ENCODE data around the gene CCL13.

CCL13 gene

DNA sequence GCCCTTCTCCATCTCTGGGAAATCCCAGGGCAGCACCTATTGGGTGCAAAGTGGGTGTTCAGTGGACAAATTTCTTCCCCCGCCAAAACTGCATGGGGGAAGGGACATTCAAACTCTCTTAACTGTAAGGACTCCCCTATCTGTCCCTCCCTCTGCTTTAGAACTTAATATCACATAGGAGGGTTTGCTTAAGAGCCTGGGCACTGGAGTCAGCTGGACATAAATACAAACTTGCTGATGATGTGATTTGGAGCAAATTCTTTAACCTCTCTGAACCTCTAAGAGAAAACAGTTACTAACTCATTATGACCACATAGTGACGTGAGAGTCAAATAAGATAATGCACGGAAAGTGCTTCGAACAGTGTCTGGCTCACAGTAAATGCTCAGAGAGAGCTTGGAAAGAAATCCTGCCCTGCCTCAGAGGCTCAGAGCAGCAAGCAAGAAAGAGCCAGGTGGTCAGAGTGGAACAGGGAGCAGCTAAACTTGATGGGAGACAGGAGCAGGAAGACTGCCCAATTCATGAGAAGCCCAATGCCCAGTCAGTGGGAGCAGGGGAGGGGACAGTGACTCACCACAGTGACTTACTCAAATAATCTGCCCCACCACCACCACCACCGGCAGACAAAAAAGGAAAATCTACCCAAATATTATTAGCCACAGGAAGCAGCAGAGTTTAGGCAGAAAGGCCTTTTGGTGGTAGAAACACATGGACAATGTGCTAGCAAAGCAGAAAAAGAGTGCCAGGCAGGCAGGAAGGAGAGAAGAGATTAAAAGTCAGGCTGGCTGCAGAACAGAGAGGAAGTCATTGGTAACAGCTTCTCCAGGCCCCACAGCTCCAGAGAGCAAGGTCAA is 30.6 kb downstream of the CCL13 start:
- DNase-seq: no peak

DNA sequence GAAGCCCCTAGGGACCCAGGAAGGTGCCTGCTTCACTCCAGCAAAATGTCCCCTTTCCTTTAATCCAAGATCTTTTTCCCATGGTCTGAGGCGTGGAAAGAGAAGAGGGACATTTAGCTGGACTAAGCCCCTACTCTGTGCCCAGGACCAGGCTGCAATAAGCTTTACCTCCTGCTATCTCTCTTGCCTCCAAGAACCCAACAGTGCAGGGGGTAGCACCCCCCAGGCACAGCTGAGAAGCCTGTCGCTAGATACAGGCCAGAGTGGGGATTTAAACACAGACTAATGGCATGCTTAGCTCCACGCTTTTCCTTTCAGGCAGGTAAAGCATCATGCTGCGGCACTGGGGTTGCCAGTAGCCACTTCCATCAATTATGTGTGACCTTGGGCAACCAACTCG is 31.3 kb downstream of the CCL13 start:
- DNase-seq: no peak

DNA sequence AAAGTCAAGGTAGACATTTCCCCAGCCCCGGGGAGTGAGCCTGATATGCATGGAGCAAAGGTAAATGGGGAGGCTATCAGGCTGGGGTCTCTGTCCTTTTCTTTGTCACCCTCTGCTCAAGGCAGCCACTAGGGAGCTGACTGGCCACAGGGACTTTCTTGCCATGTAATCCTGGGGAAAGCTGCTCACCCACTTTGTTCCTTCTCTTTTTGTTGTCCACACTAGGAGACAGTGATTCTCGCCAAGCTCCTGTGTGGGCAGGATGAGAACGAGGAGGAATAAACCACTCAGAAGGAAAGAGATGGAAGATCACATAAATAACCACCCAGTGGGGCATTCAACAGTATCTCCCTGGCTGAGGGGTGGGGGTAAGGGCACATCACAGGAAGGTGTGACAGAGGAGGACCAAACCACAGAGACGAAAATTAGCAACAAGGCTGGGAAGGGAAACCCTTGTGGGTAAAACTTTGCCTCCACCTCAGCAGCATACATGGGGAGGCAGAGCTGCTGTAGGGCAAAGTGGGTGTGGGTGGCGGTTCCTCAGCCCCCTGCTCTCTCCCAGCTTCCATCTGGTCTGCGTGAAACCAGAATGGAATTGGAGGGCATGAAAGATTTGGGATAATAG is 33.0 kb downstream of the CCL13 start:
- DNase-seq: no peak

DNA sequence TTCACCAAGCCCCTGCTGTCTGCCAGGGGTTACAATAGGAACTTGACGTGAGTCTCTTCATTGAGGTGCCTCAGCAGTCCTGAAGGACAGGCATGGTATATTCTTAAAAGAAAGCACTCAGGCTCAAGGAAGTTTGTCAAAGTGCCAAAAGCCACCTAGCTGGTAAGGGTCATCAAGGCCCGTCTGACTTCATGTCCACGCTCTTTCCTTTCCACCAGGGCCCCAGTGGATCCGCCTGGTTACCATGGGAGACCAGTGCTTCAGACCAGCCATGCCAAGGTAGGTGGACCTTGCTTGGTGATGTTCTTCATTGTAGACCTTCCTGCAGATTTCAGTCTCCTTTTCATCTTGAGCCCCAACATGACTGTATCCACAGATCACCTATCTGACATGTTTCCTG is 34.4 kb downstream of the CCL13 start:
- no peak for DNase-seq

DNA sequence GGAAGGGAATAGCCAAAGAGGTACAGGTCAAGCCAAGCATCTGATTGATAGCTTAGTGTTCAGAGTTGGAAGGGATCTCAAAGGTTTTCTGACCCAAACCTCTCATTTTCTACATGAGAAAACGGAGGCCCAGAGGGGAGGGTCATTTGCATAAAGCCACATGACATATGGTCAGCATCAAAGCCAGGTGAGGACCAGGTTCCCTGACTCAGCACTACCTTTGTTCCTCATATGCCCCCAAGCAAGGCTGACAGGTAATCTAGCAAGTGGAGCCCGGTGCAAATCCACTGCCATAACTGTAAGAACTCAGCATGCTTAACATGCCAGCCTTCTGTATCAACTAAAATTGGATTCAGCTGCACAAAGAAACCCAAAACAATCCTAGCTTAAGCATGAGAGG is 35.0 kb downstream of the CCL13 start:
- no peak for DNase-seq

DNA sequence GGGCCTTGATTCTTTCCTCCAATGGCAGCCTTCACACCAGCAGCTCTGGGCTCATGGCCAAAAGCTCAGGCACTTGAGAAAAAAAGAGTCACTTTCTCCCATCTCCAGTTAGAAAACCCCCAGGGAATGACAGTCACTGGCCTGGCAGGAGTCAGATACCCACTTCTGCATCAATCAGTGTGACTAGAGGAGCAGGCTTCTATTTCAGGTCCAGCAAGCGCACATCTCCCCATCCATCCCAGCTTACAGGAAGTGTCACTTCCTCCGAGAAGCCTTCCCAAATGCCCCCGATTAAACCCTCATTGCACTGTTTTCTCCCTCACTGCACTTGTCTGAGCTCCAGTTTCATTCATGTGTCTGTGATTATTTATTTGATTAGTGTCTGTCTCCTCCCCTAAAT is 37.1 kb downstream of the CCL13 start:
- peak; percentile 93 for DNase-seq

DNA sequence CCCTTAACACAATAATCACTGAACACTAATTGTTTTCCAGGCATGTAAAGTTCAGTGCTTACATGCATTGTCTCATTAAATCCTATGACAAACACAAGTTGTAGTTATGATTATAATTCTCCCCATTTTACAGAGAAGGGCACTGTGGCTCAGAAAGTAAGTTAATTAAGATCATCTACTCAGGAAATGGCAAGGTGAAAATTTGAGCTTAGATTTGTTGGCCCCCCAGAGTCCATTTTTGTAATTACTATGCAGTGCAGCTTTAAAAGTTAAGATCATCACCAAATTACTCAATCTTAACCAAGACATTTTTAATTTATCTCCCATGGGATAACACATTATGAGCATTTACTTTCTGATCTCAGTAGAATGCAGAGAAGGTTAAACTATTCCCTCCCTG is 41.0 kb downstream of the CCL13 start:
- no peak for DNase-seq

DNA sequence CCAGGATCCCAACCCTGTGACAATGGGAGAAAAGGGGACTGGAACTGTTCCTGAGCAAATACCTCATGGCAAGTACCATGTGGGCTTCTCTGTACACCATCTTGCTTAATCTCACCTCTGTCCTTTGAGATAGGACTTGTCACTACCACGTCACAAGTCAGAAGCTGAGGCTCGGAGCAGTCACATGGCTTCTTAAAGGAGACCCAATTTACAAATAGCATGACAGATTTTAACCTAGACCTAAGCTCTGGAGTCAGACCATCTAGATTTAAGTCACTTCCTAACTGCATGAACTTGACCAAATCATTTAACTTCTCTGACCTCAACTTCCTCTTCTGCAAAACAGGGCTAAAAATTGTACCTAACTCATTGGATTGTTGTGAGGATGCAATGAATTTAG is 42.7 kb downstream of the CCL13 start:
- no peak for DNase-seq

DNA sequence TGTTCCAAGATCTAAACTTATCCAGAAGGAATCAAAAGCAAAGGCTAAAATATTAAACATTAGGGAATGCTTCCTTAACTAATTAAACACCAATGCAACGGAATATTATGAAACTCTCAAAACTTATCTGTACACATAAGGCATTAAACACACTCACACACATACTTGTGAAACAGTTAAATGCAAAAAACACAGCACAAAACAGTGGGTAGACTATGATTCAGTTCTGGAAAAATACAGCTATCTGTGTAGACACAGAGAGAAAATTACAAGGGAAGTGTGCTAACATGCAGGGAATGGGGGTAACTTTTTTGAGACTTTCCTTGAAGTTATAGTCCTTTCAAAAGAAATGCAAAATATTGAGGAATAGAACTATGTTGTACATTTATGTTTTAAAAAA is 43.4 kb downstream of the CCL13 start:
- no peak for DNase-seq

DNA sequence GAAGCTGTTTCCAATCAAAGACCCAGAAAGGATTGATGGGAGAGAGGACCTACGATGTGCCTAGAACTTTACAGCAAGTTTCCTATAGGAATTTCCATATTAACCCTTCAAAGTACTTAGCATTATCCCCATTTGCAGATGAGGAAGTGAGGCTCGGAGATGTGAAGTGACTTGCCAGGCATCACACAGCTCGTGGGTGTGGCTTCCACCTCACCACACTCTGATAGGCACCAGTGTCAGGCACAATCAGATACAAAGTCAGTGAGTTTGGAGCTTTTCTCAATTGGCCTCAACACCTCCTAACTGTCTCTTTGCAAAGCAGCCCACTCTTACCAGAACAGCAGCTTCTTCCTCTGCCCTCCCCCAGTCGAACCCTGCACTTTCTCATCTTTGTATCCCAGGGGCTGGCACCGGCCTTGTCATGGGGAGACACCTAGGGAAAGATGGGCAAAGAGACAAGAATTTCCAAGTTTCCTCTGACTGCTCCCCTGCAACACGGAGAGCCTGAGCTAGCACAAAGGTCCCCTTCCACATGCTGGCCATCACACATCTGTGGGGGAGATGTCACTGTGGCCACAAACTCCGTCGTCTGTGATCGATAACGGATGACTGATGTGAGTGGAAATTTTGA is 44.1 kb downstream of the CCL13 start:
- DNase-seq: no peak

DNA sequence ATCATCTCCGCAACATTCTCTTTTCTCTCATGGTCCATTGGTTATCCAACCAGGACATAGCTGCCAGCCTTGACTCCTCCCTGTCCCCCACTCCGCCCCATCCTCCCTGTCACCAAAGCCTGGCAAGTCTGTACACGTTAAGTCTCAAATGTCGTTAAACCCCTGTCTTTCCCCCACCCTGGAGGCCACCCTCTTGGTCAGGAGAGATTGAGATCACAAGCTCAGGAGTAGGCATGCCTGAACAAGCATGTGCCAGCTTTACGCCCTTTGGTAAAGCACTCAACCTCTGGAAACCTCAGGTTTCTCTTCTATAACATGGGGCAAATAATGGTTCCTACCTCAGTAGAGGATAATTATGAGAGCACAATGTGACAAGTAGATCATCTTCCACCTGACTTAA is 44.9 kb downstream of the CCL13 start:
- DNase-seq: peak; percentile 93

DNA sequence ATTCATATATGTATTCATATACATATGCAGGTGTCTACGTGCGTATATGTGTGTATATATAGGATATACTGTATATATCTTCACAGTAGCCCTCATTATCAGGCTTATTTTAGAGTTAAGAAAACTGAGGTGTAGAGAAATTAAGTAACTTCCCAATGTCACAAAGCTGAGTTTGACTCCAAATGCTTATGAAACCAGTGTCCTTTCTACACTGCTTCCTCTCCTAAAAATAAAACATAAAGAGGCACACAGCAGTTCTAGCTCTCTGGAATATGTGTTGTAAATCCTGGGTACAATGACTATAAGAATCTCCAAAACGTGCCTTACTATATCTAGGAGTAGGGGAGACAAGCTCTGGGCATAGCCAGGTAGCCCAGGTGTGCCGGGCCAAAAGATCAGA is 46.7 kb downstream of the CCL13 start:
- DNase-seq: no peak

DNA sequence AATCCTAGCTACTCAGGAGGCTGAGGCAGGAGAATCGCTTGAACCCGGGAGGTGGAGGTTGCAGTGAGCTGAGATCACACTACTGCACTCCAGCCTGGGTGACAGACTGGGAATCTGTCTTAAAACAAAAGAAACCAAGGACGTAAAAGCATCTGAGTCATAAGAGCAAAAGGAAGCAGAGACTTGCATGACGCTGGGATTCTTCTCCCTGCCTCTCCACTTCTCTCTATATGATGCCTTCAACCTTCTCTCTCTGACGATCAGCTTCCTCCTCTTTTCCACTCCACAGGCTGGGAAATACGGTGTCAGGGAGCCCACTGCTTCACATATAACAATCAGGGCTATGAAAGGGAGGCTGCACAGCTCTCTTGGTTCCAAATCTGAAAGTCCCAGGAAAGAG is 49.9 kb downstream of the CCL13 start:
- no peak for DNase-seq
